HG03064 (cell line): Measurements from ENCODE around the gene PPP1R27.

Source experiments
- ATAC-seq: cut with Tn5 transposase; IDR thresholded peaks from one replicate; pipeline ENCODE4 v1.9.1; 2021; ENCODE audit warnings: low read depth; ENCODE audit not compliant: unreplicated experiment

PPP1R27 gene

GRCh38 chr17:81807210-81807719, 27.6 kb downstream of the PPP1R27 start:
- no peak for ATAC-seq

- no peak for ATAC-seq
These were observed 28.2 kb downstream of the PPP1R27 start for GRCh38 chr17:81806461-81807209.

- no peak for ATAC-seq
These were observed 29.0 kb downstream of the PPP1R27 start for GRCh38 chr17:81805707-81806460.

- ATAC-seq, result no peak
These were observed 30.1 kb downstream of the PPP1R27 start for GRCh38 chr17:81804559-81805399.

- ATAC-seq, result no peak
These were observed 30.9 kb downstream of the PPP1R27 start, which contains the start of gene GCGR for GRCh38 chr17:81803728-81804558. TSS of gene GCGR (plus strand) at chr17:81804150. CDS start at chr17:81809019, 4,869 bp downstream.

GRCh38 chr17:81802856-81803643, 31.8 kb downstream of the PPP1R27 start:
- ATAC-seq, result no peak

GRCh38 chr17:81802048-81802758, 32.6 kb downstream of the PPP1R27 start:
- no peak for ATAC-seq

- ATAC-seq, result no peak
These were observed 33.5 kb downstream of the PPP1R27 start for GRCh38 chr17:81801327-81801726.

GRCh38 chr17:81794509-81794908, 40.3 kb downstream of the PPP1R27 start:
- ATAC-seq, result no peak

GRCh38 chr17:81794074-81794476, 40.8 kb downstream of the PPP1R27 start:
- no peak for ATAC-seq

GRCh38 chr17:81792675-81793615, 41.9 kb downstream of the PPP1R27 start:
- no peak for ATAC-seq
